ENCODE results near the gene NKD1.

The NKD1 gene

GRCh38 chr16:50600582-50601283 lies 52.5 kb downstream of the NKD1 start:
- Histone ChIP-seq H3K36me3 (replicated peaks in 1 of 2; ENCODE audit: control insufficient read depth in 2 of 2, insufficient read depth in 2 of 2, low read length in 2 of 2) (no peaks in the 10 kb centered on the region), H3K4ac (ENCODE audit: low read length) (peak overlapping the region; percentile 29), H2AK5ac (ENCODE audit: low read depth, low read length) (no peak overlapping the region), H3K9me3 (replicated peaks in 1 of 2; ENCODE audit: control insufficient read depth in 2 of 2, insufficient read depth in 1 of 2, low read depth in 1 of 2, low read length in 2 of 2) (no peaks in the 10 kb centered on the region), H2AFZ (ENCODE audit: low read length) (no peak overlapping the region), H3K27ac (replicated peaks; ENCODE audit: low read length) (no peak overlapping the region), H3K4me1 (ENCODE audit: control insufficient read depth in 2 of 2, insufficient read depth in 1 of 2, low read depth in 1 of 2, low read length in 2 of 2) (peaks cover 0 to 8% of the 10 kb centered on the region in 2 donors), H3K27me3 (ENCODE audit: control insufficient read depth in 3 of 3, insufficient read depth in 3 of 3, low read depth in 1 of 3, low read length in 3 of 3) (no peaks in the 10 kb centered on the region), H4K8ac (ENCODE audit: low read depth, low read length) (no peak overlapping the region), H4K91ac (ENCODE audit: low read depth, low read length, poor library complexity) (no peak overlapping the region), H3K9ac (ENCODE audit: low read depth, low read length, poor library complexity) (no peak overlapping the region), H3K4me2 (ENCODE audit: insufficient read depth, low read length, poor library complexity, severe bottlenecking) (no peak overlapping the region), H3K79me1 (ENCODE audit: low read depth, low read length) (no peaks in the 10 kb centered on the region), H2BK5ac (ENCODE audit: low read length) (peak overlapping the region; percentile 19), H3K18ac (ENCODE audit: low read length) (peak overlapping the region; percentile 82), H3K14ac (ENCODE audit: low read length) (no peak overlapping the region), H3K23ac (ENCODE audit: low read depth, low read length, poor library complexity) (no peak overlapping the region), H3K4me3 (ENCODE audit: low read length in 2 of 2) (no peak overlapping the region), H2BK15ac (ENCODE audit: low read length) (peak overlapping the region; percentile 43), H2BK120ac (ENCODE audit: low read depth, low read length) (no peak overlapping the region), H2BK12ac (ENCODE audit: low read length) (no peak overlapping the region)
- WGBS, 2 donors (ENCODE audit: extremely low coverage in 2 of 2, insufficient read length in 2 of 2, insufficient replicate concordance in 1 of 2), result no CpG with 5 or more reads among the region's 15 CpGs
- no peak for DNase-seq (ENCODE audit: low spot score)

GRCh38 chr16:50601341-50601740 lies 53.1 kb downstream of the NKD1 start:
- Histone ChIP-seq H2AK5ac (ENCODE audit: low read depth, low read length) (peak overlapping the region; percentile 78), H3K4me2 (ENCODE audit: insufficient read depth, low read length, poor library complexity, severe bottlenecking) (no peak overlapping the region), H3K18ac (ENCODE audit: low read length) (peak overlapping the region; percentile 71), H4K8ac (ENCODE audit: low read depth, low read length) (no peak overlapping the region), H3K4me3 (ENCODE audit: low read length in 2 of 2) (no peak overlapping the region), H2BK12ac (ENCODE audit: low read length) (no peak overlapping the region), H3K9ac (ENCODE audit: low read depth, low read length, poor library complexity) (no peak overlapping the region), H2BK15ac (ENCODE audit: low read length) (peak overlapping the region; percentile 43), H3K27ac (replicated peaks; ENCODE audit: low read length) (no peak overlapping the region), H3K79me1 (ENCODE audit: low read depth, low read length) (no peaks in the 10 kb centered on the region), H3K27me3 (ENCODE audit: control insufficient read depth in 3 of 3, insufficient read depth in 3 of 3, low read depth in 1 of 3, low read length in 3 of 3) (no peaks in the 10 kb centered on the region), H2BK120ac (ENCODE audit: low read depth, low read length) (no peak overlapping the region), H2AFZ (ENCODE audit: low read length) (no peak overlapping the region), H3K14ac (ENCODE audit: low read length) (peak overlapping the region; percentile 43), H2BK5ac (ENCODE audit: low read length) (peak overlapping the region; percentile 19), H3K9me3 (replicated peaks in 1 of 2; ENCODE audit: control insufficient read depth in 2 of 2, insufficient read depth in 1 of 2, low read depth in 1 of 2, low read length in 2 of 2) (no peaks in the 10 kb centered on the region), H3K36me3 (replicated peaks in 1 of 2; ENCODE audit: control insufficient read depth in 2 of 2, insufficient read depth in 2 of 2, low read length in 2 of 2) (no peaks in the 10 kb centered on the region), H3K4ac (ENCODE audit: low read length) (peak overlapping the region; percentile 29), H4K91ac (ENCODE audit: low read depth, low read length, poor library complexity) (no peak overlapping the region), H3K23ac (ENCODE audit: low read depth, low read length, poor library complexity) (peak overlapping the region; percentile 46), H3K4me1 (ENCODE audit: control insufficient read depth in 2 of 2, insufficient read depth in 1 of 2, low read depth in 1 of 2, low read length in 2 of 2) (peaks cover 0 to 9% of the 10 kb centered on the region in 2 donors)
- DNase-seq (ENCODE audit: low spot score), result no peak
- no CpG with 5 or more reads among the region's 12 CpGs for WGBS, 2 donors (ENCODE audit: extremely low coverage in 2 of 2, insufficient read length in 2 of 2, insufficient replicate concordance in 1 of 2)

- no CpG with 5 or more reads among the region's 5 CpGs for WGBS, 2 donors (ENCODE audit: extremely low coverage in 2 of 2, insufficient read length in 2 of 2, insufficient replicate concordance in 1 of 2)
- Histone ChIP-seq H4K91ac (ENCODE audit: low read depth, low read length, poor library complexity) (no peak overlapping the region), H3K27me3 (ENCODE audit: control insufficient read depth in 3 of 3, insufficient read depth in 3 of 3, low read depth in 1 of 3, low read length in 3 of 3) (no peaks in the 10 kb centered on the region), H2BK5ac (ENCODE audit: low read length) (no peak overlapping the region), H3K4me3 (ENCODE audit: low read length in 2 of 2) (no peak overlapping the region), H3K4ac (ENCODE audit: low read length) (no peak overlapping the region), H2BK15ac (ENCODE audit: low read length) (no peak overlapping the region), H2BK120ac (ENCODE audit: low read depth, low read length) (no peak overlapping the region), H3K23ac (ENCODE audit: low read depth, low read length, poor library complexity) (no peak overlapping the region), H3K9ac (ENCODE audit: low read depth, low read length, poor library complexity) (no peak overlapping the region), H3K14ac (ENCODE audit: low read length) (no peak overlapping the region), H4K8ac (ENCODE audit: low read depth, low read length) (no peak overlapping the region), H3K4me1 (ENCODE audit: control insufficient read depth in 2 of 2, insufficient read depth in 1 of 2, low read depth in 1 of 2, low read length in 2 of 2) (peaks cover 0 to 16% of the 10 kb centered on the region in 2 donors), H3K18ac (ENCODE audit: low read length) (no peak overlapping the region), H2BK12ac (ENCODE audit: low read length) (no peak overlapping the region), H3K9me3 (replicated peaks in 1 of 2; ENCODE audit: control insufficient read depth in 2 of 2, insufficient read depth in 1 of 2, low read depth in 1 of 2, low read length in 2 of 2) (no peaks in the 10 kb centered on the region), H3K27ac (replicated peaks; ENCODE audit: low read length) (no peak overlapping the region), H2AFZ (ENCODE audit: low read length) (no peak overlapping the region), H3K4me2 (ENCODE audit: insufficient read depth, low read length, poor library complexity, severe bottlenecking) (no peak overlapping the region), H3K79me1 (ENCODE audit: low read depth, low read length) (no peaks in the 10 kb centered on the region), H2AK5ac (ENCODE audit: low read depth, low read length) (peak overlapping the region; percentile 78), H3K36me3 (replicated peaks in 1 of 2; ENCODE audit: control insufficient read depth in 2 of 2, insufficient read depth in 2 of 2, low read length in 2 of 2) (no peaks in the 10 kb centered on the region)
- no peak for DNase-seq (ENCODE audit: low spot score)
Observed at GRCh38 chr16:50602126-50602525, 53.9 kb downstream of the NKD1 start.

DNA sequence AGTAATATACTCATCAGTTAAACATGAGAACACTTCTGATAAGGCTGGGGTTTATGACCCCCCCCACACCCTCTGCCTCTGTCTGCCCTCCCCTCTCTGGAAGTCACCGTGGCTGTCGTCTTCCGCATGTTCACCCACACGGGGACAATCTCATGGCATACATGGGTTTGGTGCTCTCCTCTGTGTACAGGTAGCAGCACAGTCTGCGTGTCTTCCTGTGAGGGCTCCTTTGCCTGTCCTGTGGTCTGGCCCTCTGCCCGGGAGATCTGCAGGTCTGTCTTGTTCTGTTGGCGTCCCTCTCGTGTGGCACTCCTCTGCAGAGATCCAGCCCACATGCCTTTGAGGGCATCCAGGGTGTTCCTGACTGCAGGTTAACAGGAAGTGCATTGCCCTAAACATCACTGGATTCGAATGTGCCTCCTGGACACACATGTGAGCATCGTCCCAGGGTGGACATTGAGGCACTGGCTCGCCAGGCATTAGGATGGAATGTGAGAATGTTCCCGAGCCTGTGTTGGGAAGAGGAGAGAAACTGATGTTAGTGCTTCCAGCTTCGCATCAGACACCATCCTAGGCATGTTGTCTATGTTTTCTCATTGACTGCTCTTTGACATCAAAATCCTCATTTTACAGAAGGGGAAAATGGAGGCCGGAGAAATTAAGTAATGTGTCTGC lies 54.5 kb downstream of the NKD1 start:
- no peak overlapping the region for H3K27ac ChIP-seq (replicated peaks; ENCODE audit: low read length)
- no peak overlapping the region for H3K18ac ChIP-seq (ENCODE audit: low read length)
- no peak overlapping the region for H2AFZ ChIP-seq (ENCODE audit: low read length)
- no peak for DNase-seq (ENCODE audit: low spot score)
- no peak overlapping the region for H3K9ac ChIP-seq (ENCODE audit: low read depth, low read length, poor library complexity)
- no peak overlapping the region for H3K4ac ChIP-seq (ENCODE audit: low read length)
- H2BK120ac ChIP-seq (ENCODE audit: low read depth, low read length), result no peak overlapping the region
- no peak overlapping the region for H3K4me2 ChIP-seq (ENCODE audit: insufficient read depth, low read length, poor library complexity, severe bottlenecking)
- peaks cover 0 to 18% of the 10 kb centered on the region in 2 donors for H3K4me1 ChIP-seq (ENCODE audit: control insufficient read depth in 2 of 2, insufficient read depth in 1 of 2, low read depth in 1 of 2, low read length in 2 of 2)
- no peaks in the 10 kb centered on the region for H3K27me3 ChIP-seq (ENCODE audit: control insufficient read depth in 3 of 3, insufficient read depth in 3 of 3, low read depth in 1 of 3, low read length in 3 of 3)
- H3K4me3 ChIP-seq (ENCODE audit: low read length in 2 of 2), result no peak overlapping the region
- no peaks in the 10 kb centered on the region for H3K36me3 ChIP-seq (replicated peaks in 1 of 2; ENCODE audit: control insufficient read depth in 2 of 2, insufficient read depth in 2 of 2, low read length in 2 of 2)
- H4K8ac ChIP-seq (ENCODE audit: low read depth, low read length), result no peak overlapping the region
- H2BK12ac ChIP-seq (ENCODE audit: low read length), result no peak overlapping the region
- H2BK5ac ChIP-seq (ENCODE audit: low read length), result no peak overlapping the region
- H3K23ac ChIP-seq (ENCODE audit: low read depth, low read length, poor library complexity), result no peak overlapping the region
- H3K9me3 ChIP-seq (replicated peaks in 1 of 2; ENCODE audit: control insufficient read depth in 2 of 2, insufficient read depth in 1 of 2, low read depth in 1 of 2, low read length in 2 of 2), result no peaks in the 10 kb centered on the region
- H2AK5ac ChIP-seq (ENCODE audit: low read depth, low read length), result no peak overlapping the region
- no peak overlapping the region for H3K14ac ChIP-seq (ENCODE audit: low read length)
- no CpG with 5 or more reads among the region's 14 CpGs for WGBS, 2 donors (ENCODE audit: extremely low coverage in 2 of 2, insufficient read length in 2 of 2, insufficient replicate concordance in 1 of 2)
- no peak overlapping the region for H2BK15ac ChIP-seq (ENCODE audit: low read length)
- H3K79me1 ChIP-seq (ENCODE audit: low read depth, low read length), result no peaks in the 10 kb centered on the region
- H4K91ac ChIP-seq (ENCODE audit: low read depth, low read length, poor library complexity), result no peak overlapping the region

All from neuronal stem cell (in vitro differentiated cells).